ENCODE measurements around the gene CYP4B1. TPM values are rescaled to one million over a fixed set of nuclear protein-coding genes. Genes with fewer than 3 reads are reported as not detected.

CYP4B1 gene
- total RNA-seq, 2 donors from 2014 or later = 41.4 to 73.3 TPM

DNA sequence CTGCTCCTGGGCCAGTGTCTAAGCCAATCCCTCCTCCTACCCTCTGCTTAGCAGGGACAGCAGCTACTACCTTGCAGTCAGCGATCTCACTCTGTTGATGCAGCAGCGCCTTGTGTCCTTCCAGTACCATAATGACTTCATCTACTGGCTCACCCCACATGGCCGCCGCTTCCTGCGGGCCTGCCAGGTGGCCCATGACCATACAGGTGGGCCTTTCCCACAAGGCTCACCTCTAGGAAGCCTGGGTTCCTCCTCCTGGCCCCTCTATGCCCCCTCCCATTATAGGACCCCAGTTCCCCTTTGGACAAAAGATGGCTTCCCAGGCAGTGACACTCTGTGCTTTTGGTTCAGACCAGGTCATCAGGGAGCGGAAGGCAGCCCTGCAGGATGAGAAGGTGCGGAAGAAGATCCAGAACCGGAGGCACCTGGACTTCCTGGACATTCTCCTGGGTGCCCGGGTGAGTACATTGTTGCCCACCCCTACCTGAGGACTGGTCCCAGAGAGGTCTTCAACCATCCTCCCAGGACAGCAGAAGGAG, 15.1 kb downstream of the CYP4B1 start:
- WGBS = 95% methylated on average over 9 of the region's 9 CpGs

DNA sequence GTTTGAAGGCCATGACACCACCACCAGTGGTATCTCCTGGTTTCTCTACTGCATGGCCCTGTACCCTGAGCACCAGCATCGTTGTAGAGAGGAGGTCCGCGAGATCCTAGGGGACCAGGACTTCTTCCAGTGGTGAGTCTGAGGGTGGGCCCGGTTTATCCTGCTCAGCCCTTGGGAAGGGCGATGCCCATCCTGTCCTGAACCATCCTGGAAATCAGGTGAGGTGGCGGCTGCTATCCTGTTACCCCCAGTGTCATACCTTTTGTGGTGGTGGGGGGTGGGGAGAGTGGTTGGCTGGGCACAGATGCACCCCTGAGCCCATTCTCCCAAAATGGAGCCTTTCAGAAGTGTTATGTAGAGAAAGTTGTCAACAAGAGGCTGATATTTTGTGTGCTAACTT, 16.3 kb downstream of the CYP4B1 start:
- TF ChIP-seq POLR2AphosphoS5 (IDR thresholded peaks at IDR 0.05) (no peak), POLR2A (IDR thresholded peaks at IDR 0.05) (no peak)
- TF ChIP-seq, protein P1, sequence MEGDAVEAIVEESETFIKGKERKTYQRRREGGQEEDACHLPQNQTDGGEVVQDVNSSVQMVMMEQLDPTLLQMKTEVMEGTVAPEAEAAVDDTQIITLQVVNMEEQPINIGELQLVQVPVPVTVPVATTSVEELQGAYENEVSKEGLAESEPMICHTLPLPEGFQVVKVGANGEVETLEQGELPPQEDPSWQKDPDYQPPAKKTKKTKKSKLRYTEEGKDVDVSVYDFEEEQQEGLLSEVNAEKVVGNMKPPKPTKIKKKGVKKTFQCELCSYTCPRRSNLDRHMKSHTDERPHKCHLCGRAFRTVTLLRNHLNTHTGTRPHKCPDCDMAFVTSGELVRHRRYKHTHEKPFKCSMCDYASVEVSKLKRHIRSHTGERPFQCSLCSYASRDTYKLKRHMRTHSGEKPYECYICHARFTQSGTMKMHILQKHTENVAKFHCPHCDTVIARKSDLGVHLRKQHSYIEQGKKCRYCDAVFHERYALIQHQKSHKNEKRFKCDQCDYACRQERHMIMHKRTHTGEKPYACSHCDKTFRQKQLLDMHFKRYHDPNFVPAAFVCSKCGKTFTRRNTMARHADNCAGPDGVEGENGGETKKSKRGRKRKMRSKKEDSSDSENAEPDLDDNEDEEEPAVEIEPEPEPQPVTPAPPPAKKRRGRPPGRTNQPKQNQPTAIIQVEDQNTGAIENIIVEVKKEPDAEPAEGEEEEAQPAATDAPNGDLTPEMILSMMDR (IDR thresholded peaks at IDR 0.05) = no peak
- Histone ChIP-seq H3K27ac (no peak overlapping the region), H3K4me3 (no peak overlapping the region), H3K4me1 (replicated peaks) (no peaks in the 10 kb centered on the region), H3K27me3 (replicated peaks; ENCODE audit: insufficient read depth) (no peaks in the 10 kb centered on the region), H3K9me3 (no peaks in the 10 kb centered on the region), H3K36me3 (no peaks in the 10 kb centered on the region)
- intact Hi-C loops (cut with DNase I) = no loop called here
- 96% methylated on average over 6 of the region's 6 CpGs for WGBS
- no peak for DNase-seq (ENCODE audit: low spot score)

More for the DNA sequence above, 15.1 kb downstream of the CYP4B1 start:
- Histone ChIP-seq H3K4me1 (replicated peaks) (no peaks in the 10 kb centered on the region), H3K4me3 (no peak overlapping the region), H3K27me3 (replicated peaks; ENCODE audit: insufficient read depth) (no peaks in the 10 kb centered on the region), H3K9me3 (no peaks in the 10 kb centered on the region), H3K36me3 (no peaks in the 10 kb centered on the region), H3K27ac (no peak overlapping the region)
- DNase-seq (ENCODE audit: low spot score) = no peak
- TF ChIP-seq POLR2A (IDR thresholded peaks at IDR 0.05) (no peak), POLR2AphosphoS5 (IDR thresholded peaks at IDR 0.05) (no peak)
- TF ChIP-seq, protein P1 (IDR thresholded peaks at IDR 0.05) = no peak
- intact Hi-C loops (cut with DNase I) = no loop called here

DNA sequence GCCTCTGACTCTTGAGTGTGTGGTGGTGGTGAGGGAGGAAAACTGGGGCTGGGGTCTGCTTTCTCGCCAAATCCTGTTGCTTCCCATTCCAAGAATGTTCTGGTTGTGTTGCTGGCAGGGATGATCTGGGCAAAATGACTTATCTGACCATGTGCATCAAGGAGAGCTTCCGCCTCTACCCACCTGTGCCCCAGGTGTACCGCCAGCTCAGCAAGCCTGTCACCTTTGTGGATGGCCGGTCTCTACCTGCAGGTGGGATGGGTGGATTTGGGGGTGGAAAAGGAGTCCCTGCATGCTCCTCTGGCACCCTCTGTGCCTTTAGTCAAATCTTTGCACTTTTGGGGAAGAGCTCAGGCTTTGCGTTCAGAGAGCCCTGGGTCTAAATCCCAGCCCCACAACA, 18.1 kb downstream of the CYP4B1 start:
- H3K36me3 ChIP-seq = no peaks in the 10 kb centered on the region
- TF ChIP-seq POLR2AphosphoS5 (IDR thresholded peaks at IDR 0.05) (no peak), POLR2A (IDR thresholded peaks at IDR 0.05) (no peak)
- TF ChIP-seq, protein P1 (IDR thresholded peaks at IDR 0.05) = no peak
- intact Hi-C loops (cut with DNase I) = no loop called here

DNA sequence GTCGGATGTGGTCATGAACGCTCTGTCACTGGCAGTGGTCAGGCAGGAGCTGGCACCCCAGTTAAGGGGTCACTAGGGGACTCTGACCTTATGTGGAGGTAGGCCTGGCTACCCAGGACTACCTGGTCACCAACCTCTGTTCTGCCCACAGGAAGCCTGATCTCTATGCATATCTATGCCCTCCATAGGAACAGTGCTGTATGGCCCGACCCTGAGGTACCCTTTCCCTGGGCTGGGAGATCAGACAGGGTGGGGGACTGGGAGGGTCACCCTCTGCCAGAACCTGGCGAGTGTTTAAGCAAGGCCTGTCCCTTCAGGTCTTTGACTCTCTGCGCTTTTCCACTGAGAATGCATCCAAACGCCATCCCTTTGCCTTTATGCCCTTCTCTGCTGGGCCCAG, 19.0 kb downstream of the CYP4B1 start:
- intact Hi-C loops (cut with DNase I) = no loop called here
- H3K4me3 ChIP-seq = no peak overlapping the region

More for the DNA sequence above, 18.1 kb downstream of the CYP4B1 start:
- Histone ChIP-seq H3K4me1 (replicated peaks) (no peaks in the 10 kb centered on the region), H3K27me3 (replicated peaks; ENCODE audit: insufficient read depth) (no peaks in the 10 kb centered on the region), H3K4me3 (no peak overlapping the region), H3K27ac (no peak overlapping the region), H3K9me3 (no peaks in the 10 kb centered on the region)
- 93% methylated on average over 5 of the region's 5 CpGs for WGBS
- DNase-seq (ENCODE audit: low spot score) = no peak

DNA sequence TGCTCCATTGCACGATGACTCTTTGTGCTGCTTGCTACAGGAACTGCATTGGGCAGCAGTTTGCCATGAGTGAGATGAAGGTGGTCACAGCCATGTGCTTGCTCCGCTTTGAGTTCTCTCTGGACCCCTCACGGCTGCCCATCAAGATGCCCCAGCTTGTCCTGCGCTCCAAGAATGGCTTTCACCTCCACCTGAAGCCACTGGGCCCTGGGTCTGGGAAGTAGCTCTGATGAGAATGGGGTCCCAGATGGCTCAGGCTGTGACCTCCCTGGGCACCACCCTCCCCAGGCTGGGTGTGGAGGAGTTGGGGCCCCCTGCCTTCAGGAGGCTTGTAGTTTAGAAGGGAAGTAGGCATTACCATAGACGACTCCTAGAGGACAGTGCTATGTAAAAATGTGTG, 19.7 kb downstream of the CYP4B1 start:
- Histone ChIP-seq H3K9me3 (no peaks in the 10 kb centered on the region), H3K27ac (no peak overlapping the region), H3K27me3 (replicated peaks; ENCODE audit: insufficient read depth) (no peaks in the 10 kb centered on the region), H3K4me3 (no peak overlapping the region), H3K36me3 (no peaks in the 10 kb centered on the region), H3K4me1 (replicated peaks) (no peaks in the 10 kb centered on the region)
- DNase-seq (ENCODE audit: low spot score) = no peak
- intact Hi-C loops (cut with DNase I) = no loop called here
- 94% methylated on average over 5 of the region's 5 CpGs for WGBS
- TF ChIP-seq POLR2A (IDR thresholded peaks at IDR 0.05) (no peak), POLR2AphosphoS5 (IDR thresholded peaks at IDR 0.05) (no peak)
- TF ChIP-seq, protein P1 (IDR thresholded peaks at IDR 0.05) = no peak

More for the DNA sequence above, 19.0 kb downstream of the CYP4B1 start:
- TF ChIP-seq POLR2AphosphoS5 (IDR thresholded peaks at IDR 0.05) = no peak
- no peak for TF ChIP-seq POLR2A (IDR thresholded peaks at IDR 0.05)
- TF ChIP-seq, protein P1 (IDR thresholded peaks at IDR 0.05) = no peak
- Histone ChIP-seq H3K27me3 (replicated peaks; ENCODE audit: insufficient read depth) (no peaks in the 10 kb centered on the region), H3K4me1 (replicated peaks) (no peaks in the 10 kb centered on the region), H3K9me3 (no peaks in the 10 kb centered on the region), H3K27ac (no peak overlapping the region), H3K36me3 (no peaks in the 10 kb centered on the region)
- WGBS = 93% methylated on average over 6 of the region's 6 CpGs
- no peak for DNase-seq (ENCODE audit: low spot score)
